Activated CD4-positive, CD25-positive, alpha-beta regulatory T cell treated with anti-CD3 and anti-CD28 coated beads, Interleukin-2, amount 50 U/mL, for 72 hours (primary cell): ENCODE results near the gene FZR1.
"Not testable (repeated sequence)": the region's sequence is repeated elsewhere in the genome, so short reads cannot be mapped to it uniquely, and the experiment has no call there.

Experiments
- DNase-seq: peaks from one replicate; pipeline ENCODE4 v3.0.0; 2021

The FZR1 gene

GRCh38 chr19:3576696-3577443 lies 70.8 kb downstream of the FZR1 start:
- DNase-seq, result no peak

GRCh38 chr19:3577723-3578344 lies 71.7 kb downstream of the FZR1 start:
- DNase-seq, result no peak

- no peak for DNase-seq
Measured at GRCh38 chr19:3578390-3578789, 72.3 kb downstream of the FZR1 start.

- DNase-seq, result no peak
Measured at GRCh38 chr19:3580156-3580934, 74.2 kb downstream of the FZR1 start.

- DNase-seq, result not testable (repeated sequence)
Measured at GRCh38 chr19:3581792-3582191, 75.7 kb downstream of the FZR1 start.

GRCh38 chr19:3584036-3584802 lies 78.1 kb downstream of the FZR1 start:
- not testable (repeated sequence) for DNase-seq

- no peak for DNase-seq
Measured at GRCh38 chr19:3585301-3586126, 79.4 kb downstream of the FZR1 start, which contains the start of gene GIPC3. GIPC3 (plus strand) TSS chr19:3585478; CDS start chr19:3585598, 120 bp downstream.

- DNase-seq, result no peak
Measured at GRCh38 chr19:3586127-3586626, 80.1 kb downstream of the FZR1 start.

GRCh38 chr19:3586707-3587346 lies 80.7 kb downstream of the FZR1 start:
- DNase-seq, result no peak
